Neural cell (in vitro differentiated cells): ENCODE measurements around the gene RERE. TPM values are rescaled to one million over a fixed set of nuclear protein-coding genes. Genes with fewer than 3 reads are reported as not detected.

Experiments
- H2AFZ ChIP-seq: fragments of 200-600, 300-800 bp; sonication (generic), shearing (Covaris generic); 2 replicates; pipeline ENCODE4 v1.6.0; 2014; ENCODE audit warnings: low read depth, mild to moderate bottlenecking, antibody characterized with exemption, low read length, moderate library complexity
- H3F3A ChIP-seq: fragments of 200-600 bp; shearing (Covaris generic); 2 replicates; pipeline ENCODE4 v1.6.1; 2016; ENCODE audit warnings: mild to moderate bottlenecking, moderate library complexity, mixed read lengths, antibody characterized with exemption, low read length; ENCODE audit not compliant: insufficient read depth, poor library complexity, severe bottlenecking
- H3K27ac ChIP-seq: fragments of 200-600, 300-800 bp; sonication (generic), shearing (Covaris generic); 2 replicates; pipeline ENCODE4 v1.5.1; 2014; ENCODE audit warnings: mild to moderate bottlenecking, low read length, moderate library complexity
- H3K27me3 ChIP-seq: fragments of 300-800, 200-600 bp; sonication (generic), shearing (Covaris generic); 2 replicates; pipeline ENCODE4 v1.6.0; 2014; ENCODE audit warnings: mild to moderate bottlenecking, low read depth, low read length, moderate library complexity; ENCODE audit not compliant: insufficient read depth
- H3K36me3 ChIP-seq: fragments of 300-800, 200-600 bp; sonication (generic), shearing (Covaris generic); 2 replicates; pipeline ENCODE4 v1.5.1; 2014; ENCODE audit warnings: mild to moderate bottlenecking, antibody characterized with exemption, low read length, moderate library complexity; ENCODE audit not compliant: insufficient read depth
- H3K4me2 ChIP-seq: fragments of 300-800, 200-600 bp; sonication (generic), shearing (Covaris generic); 2 replicates; pipeline ENCODE4 v1.6.0; 2014; ENCODE audit warnings: mild to moderate bottlenecking, low read length
- H3K4me3 ChIP-seq: fragments of 300-800, 200-600 bp; sonication (generic), shearing (Covaris generic); 2 replicates; pipeline ENCODE4 v1.5.1; 2014; ENCODE audit warnings: mild to moderate bottlenecking, low read length, moderate library complexity
- H3K79me2 ChIP-seq: fragments of 200-600 bp; shearing (Covaris generic); replicated peaks from 2 replicates; pipeline ENCODE4 v1.6.0; 2014; ENCODE audit warnings: mild to moderate bottlenecking, low read length, moderate library complexity; ENCODE audit not compliant: insufficient read depth
- H3K9ac ChIP-seq: fragments of 300-800, 200-600 bp; sonication (generic), shearing (Covaris generic); 2 replicates; pipeline ENCODE4 v1.6.1; 2016; ENCODE audit warnings: mild to moderate bottlenecking, low read length, mixed read lengths
- H3K9me2 ChIP-seq: fragments of 200-600 bp; shearing (Covaris generic); 2 replicates; pipeline ENCODE4 v1.6.1; 2016; ENCODE audit warnings: mild to moderate bottlenecking, low read length, mixed read lengths; ENCODE audit not compliant: insufficient read depth
- H3K9me3 ChIP-seq: fragments of 200-600, 300-800 bp; sonication (generic), shearing (Covaris generic); 2 replicates; pipeline ENCODE4 v1.6.1; 2016; ENCODE audit warnings: mild to moderate bottlenecking, mixed run types, low read length, moderate library complexity, mixed read lengths
- H4K20me1 ChIP-seq: fragments of 200-600 bp; shearing (Covaris generic); 2 replicates; pipeline ENCODE4 v1.6.1; 2016; ENCODE audit warnings: mild to moderate bottlenecking, mixed run types; ENCODE audit not compliant: insufficient read depth
- CTCF ChIP-seq: fragments of 450-650 bp; IDR thresholded peaks from 2 replicates; pipeline ENCODE4 v1.5.1; 2014; ENCODE audit warnings: antibody characterized with exemption, mild to moderate bottlenecking, moderate library complexity; ENCODE audit not compliant: poor library complexity, severe bottlenecking
- EP300 ChIP-seq: fragments of 450-650 bp; conservative IDR thresholded peaks from 2 replicates; pipeline ENCODE4 v1.6.1; 2014; ENCODE audit warnings: antibody characterized with exemption, mild to moderate bottlenecking, moderate library complexity; ENCODE audit not compliant: poor library complexity, severe bottlenecking
- EZH2 ChIP-seq: fragments of 200-600, 300-800 bp; shearing (Covaris generic), sonication (generic); IDR thresholded peaks from 2 replicates; pipeline ENCODE4 v1.6.1; 2014; ENCODE audit warnings: antibody characterized with exemption, low read length, borderline replicate concordance, mild to moderate bottlenecking; ENCODE audit not compliant: insufficient read depth, poor library complexity, severe bottlenecking
- MXI1 ChIP-seq: fragments of 450-650 bp; conservative IDR thresholded peaks from 2 replicates; pipeline ENCODE4 v1.6.1; 2014; ENCODE audit warnings: antibody characterized with exemption, mild to moderate bottlenecking; ENCODE audit not compliant: poor library complexity, severe bottlenecking
- POLR2AphosphoS5 ChIP-seq: IDR thresholded peaks from 2 replicates; pipeline ENCODE4 v1.6.1; 2012
- RAD21 ChIP-seq: fragments of 450-650 bp; conservative IDR thresholded peaks from 2 replicates; pipeline ENCODE4 v1.6.1; 2014; ENCODE audit warnings: antibody characterized with exemption, mild to moderate bottlenecking, moderate library complexity
- REST ChIP-seq: IDR thresholded peaks from 2 replicates; pipeline ENCODE4 v1.6.1; 2012; ENCODE audit warnings: borderline replicate concordance
- SMC3 ChIP-seq: fragments of 450-650 bp; conservative IDR thresholded peaks from 2 replicates; pipeline ENCODE4 v1.6.1; 2014; ENCODE audit warnings: antibody characterized with exemption, mild to moderate bottlenecking, moderate library complexity; ENCODE audit not compliant: poor library complexity
- TAF1 ChIP-seq: IDR thresholded peaks from 2 replicates; pipeline ENCODE4 v1.6.1; 2012; ENCODE audit warnings: low read depth
- polyA plus RNA-seq: library from polyadenylated mRNA; depleted of rRNA; stranded (reverse); fragments of >200 nt; gene quantifications from 2 replicates; pipeline ENCODE4 v1.2.3, GENCODE V29; 2014

RERE gene
- polyA plus RNA-seq, 1 donor from 2014 or later = 21.0 TPM

GRCh38 chr1:8311068-8311718 is 506.2 kb downstream of the RERE start:
- Histone ChIP-seq H3K36me3 (no peaks in the 10 kb centered on the region), H3K9ac (no peak overlapping the region), H3K79me2 (no peaks in the 10 kb centered on the region), H3F3A (no peaks in the 10 kb centered on the region), H3K9me3 (no peaks in the 10 kb centered on the region), H3K27ac (no peak overlapping the region), H2AFZ (no peak overlapping the region), H3K27me3 (no peaks in the 10 kb centered on the region), H3K4me2 (no peak overlapping the region), H4K20me1 (no peaks in the 10 kb centered on the region), H3K4me3 (no peak overlapping the region), H3K9me2 (no peaks in the 10 kb centered on the region)
- TF ChIP-seq TAF1 (no peak), EP300 (no peak), MXI1 (no peak), REST (no peak), SMC3 (no peak), POLR2AphosphoS5 (no peak), CTCF (no peak), EZH2 (no peak), RAD21 (no peak)

- Histone ChIP-seq H3F3A (no peaks in the 10 kb centered on the region), H2AFZ (no peak overlapping the region), H3K27ac (no peak overlapping the region), H3K27me3 (no peaks in the 10 kb centered on the region), H3K9me3 (no peaks in the 10 kb centered on the region), H3K9ac (no peak overlapping the region), H3K4me2 (no peak overlapping the region), H3K9me2 (no peaks in the 10 kb centered on the region), H3K79me2 (no peaks in the 10 kb centered on the region), H3K4me3 (no peak overlapping the region), H3K36me3 (no peaks in the 10 kb centered on the region), H4K20me1 (no peaks in the 10 kb centered on the region)
- TF ChIP-seq CTCF (no peak), EZH2 (no peak), RAD21 (no peak), MXI1 (no peak), TAF1 (no peak), POLR2AphosphoS5 (no peak), SMC3 (no peak), EP300 (no peak), REST (no peak)
Measured at GRCh38 chr1:8307628-8308027, 509.8 kb downstream of the RERE start.
